ENCODE data around the gene RGL1.

Gene RGL1

DNA sequence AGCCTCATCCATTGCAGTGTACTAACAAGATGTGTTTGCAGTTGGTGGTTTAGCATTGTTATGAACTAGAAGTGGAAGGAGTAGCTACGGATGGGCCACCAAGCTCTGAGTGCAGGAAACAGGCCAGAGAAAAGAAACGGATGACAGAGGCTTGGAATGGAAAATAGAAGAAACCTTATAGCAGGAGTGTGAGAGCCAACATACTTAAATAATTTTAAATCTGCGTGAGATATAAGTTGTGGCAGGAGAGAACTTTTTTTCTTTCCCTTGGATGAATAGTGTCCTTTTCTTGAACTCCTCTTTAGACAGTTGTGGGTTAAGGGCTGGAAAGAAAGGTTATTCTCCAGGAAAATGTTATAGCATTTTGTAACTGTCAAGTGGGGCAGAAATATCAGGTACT is 54.2 kb downstream of the RGL1 start:
- in situ Hi-C loops (cut with MboI; ENCODE audit: low sequenced_read_pairs), result no loop called here

DNA sequence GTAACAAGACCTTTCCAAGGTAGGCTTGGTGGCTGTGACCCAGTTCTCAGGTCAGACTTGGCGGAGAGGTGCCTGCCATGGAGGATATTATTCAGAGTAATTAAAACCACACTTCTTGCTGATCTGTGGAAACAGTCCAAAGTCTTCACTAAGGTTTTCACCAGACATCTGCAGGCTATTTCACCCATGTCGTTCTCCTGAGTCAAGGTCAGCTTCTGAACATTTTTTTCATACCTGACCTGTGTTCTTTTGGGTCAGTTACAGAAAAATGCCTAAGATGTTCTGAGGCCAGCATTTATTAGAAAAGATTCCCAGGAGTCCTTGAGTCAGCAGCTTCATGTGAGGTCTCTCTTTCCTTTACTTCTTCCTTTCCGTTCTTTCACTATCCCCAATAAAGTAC is 54.9 kb downstream of the RGL1 start:
- in situ Hi-C loops (cut with MboI; ENCODE audit: low sequenced_read_pairs), result no loop called here

DNA sequence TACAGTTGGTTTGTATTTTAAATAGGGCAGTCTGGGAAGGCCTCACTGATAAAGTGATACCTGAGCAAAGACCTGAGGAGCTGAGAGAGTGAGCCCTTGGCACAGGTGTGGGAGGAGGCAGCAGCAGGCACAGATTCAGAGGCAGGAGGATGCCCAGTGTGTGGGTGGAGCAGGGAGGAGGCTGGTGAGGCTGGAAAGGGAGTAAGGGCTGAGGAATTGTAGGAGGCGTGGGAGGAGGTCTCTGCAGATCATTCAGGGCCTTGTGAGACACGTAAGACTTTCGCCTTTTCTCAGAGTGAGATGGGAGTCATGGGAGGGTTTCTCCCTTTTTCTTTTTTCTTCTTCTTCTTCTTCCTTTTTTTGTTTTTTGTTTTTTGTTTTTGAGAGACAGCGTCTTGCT is 58.0 kb downstream of the RGL1 start:
- in situ Hi-C loops (cut with MboI; ENCODE audit: low sequenced_read_pairs), result no loop called here

DNA sequence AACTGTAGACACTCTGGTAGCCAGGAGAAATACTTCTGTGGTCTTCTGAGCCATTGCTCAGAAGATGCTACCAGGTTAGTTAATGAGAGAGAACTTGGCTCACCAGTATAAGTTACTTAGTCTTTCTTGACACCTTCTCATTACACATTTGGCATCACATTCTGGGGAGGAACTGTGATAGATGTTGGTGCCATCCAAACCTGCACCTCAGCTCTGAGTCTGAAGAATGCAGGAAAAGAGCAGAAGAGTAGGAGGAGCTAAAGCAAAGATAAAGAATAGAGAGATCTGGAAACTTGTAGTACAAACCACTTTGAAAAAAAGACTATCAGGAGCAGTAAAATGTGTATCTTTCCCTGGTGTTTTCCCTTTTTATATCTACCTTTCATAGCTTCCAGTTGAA is 58.9 kb downstream of the RGL1 start:
- in situ Hi-C loops (cut with MboI; ENCODE audit: low sequenced_read_pairs), result no loop called here

DNA sequence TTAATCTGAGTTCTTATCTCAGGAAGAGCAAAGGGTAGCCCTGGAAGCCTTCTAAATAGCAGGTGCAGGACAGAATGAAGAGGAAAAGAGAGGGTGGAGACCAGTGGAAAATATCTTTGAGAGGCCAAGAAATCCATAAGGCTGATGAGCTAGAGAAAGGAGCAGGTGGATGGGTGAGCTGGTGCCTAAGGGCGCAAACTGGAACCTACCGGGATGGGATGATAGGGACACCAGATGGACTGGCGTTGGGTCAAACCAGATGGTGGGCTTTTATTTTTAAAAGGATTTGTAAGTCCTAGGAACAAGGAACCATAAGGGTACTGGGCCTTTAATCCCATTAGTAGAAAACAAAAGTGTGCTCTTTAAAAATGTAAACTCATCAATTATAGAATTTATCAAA is 59.7 kb downstream of the RGL1 start:
- in situ Hi-C loops (cut with MboI; ENCODE audit: low sequenced_read_pairs), result no loop called here

DNA sequence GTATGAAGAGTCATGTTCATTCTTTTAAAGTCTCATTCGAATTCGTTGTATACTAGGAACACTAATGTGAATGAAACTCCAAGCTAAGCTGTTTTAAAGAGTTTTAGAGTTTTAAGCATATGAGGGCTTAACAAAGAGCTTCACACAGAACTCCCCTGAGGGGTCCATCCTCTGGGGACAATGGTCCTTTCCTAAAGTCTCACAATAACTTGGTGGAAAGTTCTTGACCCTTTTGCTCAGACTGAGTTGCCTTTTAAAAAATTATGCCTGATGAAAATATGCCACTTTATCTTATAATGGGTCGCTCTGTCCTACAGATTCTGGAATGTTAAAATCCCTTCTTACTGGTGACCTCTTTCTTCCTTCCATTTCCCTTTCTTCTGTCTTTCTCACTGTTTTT is 64.3 kb downstream of the RGL1 start:
- in situ Hi-C loops (cut with MboI; ENCODE audit: low sequenced_read_pairs), result no loop called here

DNA sequence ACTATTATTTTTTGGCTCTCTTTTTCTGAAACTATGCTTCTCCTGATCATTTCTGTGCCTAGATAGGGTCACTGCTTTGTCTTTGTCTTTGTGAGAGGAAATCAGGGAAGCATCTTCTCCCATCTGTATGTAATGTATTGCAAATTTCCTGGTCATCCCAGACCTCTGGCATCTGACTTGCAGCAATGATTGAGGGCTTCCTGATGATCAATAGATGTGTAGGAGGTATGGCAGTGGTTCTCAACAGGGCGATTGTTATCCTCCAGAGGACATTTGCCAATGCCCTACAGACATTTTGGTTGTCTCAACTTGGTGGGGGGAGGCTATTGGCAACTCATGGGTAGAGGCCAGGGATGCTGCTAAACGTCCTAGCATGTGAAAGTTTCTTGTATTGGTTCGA is 64.7 kb downstream of the RGL1 start:
- in situ Hi-C loops (cut with MboI; ENCODE audit: low sequenced_read_pairs), result no loop called here

DNA sequence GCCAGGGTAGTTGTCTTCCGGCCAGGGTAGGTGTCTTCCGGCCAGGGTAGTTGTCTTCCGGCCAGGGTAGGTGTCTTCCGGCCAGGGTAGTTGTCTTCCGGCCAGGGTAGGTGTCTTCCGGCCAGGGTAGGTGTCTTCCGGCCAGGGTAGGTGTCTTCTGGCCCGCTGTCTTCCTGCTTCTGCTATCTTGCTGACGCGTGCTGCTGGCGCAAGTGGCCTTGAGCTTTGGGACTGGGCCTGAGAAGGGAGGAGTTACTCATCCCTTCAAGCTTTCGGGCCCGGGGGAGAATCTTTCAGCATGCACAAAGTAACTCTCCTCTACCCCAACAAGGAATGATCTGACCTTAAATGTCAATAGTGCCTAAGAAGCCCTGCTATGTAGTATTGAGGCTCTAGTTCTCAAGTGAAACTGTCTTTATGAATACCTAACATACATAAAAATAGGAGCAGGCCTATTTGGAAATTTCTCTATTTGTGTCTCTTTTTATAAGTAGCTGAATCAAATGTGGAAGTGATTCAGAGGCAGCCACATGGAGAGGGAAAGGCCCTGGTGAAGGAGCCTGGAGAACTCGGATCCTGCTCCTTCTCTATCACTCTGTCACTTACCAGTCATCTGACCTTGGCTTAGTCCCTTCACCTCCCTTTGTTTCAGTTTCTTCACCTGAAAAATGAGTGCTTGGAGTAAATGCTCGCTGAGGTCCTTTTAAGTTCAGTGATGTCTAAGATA is 65.6 kb downstream of the RGL1 start:
- in situ Hi-C loops (cut with MboI; ENCODE audit: low sequenced_read_pairs), result no loop called here

DNA sequence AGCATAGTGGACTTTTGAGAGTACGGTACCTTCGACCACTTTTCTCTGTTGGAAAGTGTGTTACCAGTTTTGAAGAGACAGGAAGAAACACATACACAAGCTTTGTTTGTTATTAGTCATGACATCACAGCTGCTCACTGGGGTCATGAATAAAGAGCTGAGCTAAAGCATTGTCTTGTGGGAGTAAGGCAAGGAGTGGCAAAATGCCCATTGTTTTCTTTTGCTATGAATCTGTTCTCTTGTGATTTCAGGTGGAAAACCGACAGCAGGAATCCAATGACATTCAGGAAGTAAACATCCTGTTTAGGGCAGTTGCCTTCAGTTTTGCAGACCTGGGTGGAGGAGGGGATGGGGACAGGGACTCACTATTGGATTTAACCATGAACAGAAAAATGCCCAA is 66.2 kb downstream of the RGL1 start:
- in situ Hi-C loops (cut with MboI; ENCODE audit: low sequenced_read_pairs), result no loop called here

DNA sequence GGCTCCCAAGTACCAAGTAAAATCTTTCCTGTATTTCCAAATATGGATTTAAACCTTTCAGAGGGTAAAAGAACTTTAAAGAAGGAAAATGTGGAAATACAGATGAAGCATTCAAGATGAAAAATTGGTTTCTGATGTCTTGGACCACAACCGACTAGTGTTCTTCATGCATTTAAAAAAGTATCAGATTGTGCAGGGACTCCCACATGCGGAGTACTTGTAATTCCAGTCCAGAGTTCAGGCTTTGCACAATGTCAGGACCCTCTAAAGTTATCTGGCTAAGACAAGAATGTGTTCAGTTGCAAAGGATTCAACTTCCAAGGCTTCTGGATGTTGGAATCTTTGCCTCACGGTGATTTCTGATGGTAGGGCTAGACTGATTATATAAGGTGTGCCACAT is 66.7 kb downstream of the RGL1 start:
- in situ Hi-C loops (cut with MboI; ENCODE audit: low sequenced_read_pairs), result no loop called here

DNA sequence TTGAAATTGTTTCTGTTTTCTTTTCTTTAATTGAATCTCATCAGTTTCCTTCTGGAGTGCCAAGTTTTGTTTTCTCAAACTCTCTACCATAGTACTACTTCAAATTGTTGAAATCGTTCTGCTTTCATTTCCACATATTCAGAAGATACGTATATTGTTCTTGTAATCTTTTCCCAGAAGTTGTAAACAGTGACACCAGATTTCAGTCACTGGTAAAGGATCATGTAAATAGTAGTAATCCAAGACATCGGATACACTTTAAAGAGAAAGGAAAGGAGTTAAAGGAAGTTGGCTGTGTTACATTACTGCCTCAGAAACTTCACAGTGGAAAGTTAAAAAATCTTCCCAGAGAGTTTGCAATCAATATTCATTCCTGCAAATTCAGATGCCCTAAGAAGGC is 67.5 kb downstream of the RGL1 start:
- in situ Hi-C loops (cut with MboI; ENCODE audit: low sequenced_read_pairs), result no loop called here

DNA sequence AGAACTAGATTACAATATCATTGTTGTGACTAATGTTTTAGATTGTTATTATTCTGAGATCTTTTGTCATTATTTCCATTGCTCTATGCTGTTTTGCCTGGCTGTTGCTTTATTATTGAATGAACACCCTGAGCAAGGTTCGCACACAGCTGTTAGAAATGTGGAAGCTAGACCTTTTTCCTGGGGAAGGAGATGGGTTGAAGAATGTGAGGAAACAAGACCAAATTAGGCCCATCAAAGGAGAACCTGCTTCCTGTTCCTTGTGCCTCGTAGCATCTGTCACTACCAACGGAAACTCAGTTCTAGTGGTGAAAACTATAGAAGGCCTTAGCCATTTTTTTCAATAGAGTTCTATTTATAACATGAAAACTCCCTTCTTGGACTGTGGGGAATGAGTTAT is 68.7 kb downstream of the RGL1 start:
- in situ Hi-C loops (cut with MboI; ENCODE audit: low sequenced_read_pairs), result no loop called here

DNA sequence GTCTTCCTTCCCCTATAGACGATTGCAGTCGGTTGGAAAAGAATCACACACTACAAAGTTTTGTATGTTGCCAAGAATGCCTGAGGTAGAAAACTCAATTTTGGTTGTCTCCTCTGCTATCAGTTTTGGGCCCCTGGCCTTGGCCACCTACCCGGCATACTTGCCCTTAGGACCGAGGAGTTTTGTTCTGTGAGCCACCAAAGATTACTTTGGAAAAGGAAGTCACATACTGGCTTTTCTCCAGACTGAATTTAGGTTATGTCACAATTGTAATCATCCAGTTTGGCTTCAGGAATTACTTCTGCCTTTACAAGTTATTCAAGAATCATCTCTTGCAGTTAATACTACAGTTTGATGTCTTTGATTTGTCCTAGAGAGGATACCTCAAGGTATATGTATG is 71.4 kb downstream of the RGL1 start:
- in situ Hi-C loops (cut with MboI; ENCODE audit: low sequenced_read_pairs), result no loop called here

DNA sequence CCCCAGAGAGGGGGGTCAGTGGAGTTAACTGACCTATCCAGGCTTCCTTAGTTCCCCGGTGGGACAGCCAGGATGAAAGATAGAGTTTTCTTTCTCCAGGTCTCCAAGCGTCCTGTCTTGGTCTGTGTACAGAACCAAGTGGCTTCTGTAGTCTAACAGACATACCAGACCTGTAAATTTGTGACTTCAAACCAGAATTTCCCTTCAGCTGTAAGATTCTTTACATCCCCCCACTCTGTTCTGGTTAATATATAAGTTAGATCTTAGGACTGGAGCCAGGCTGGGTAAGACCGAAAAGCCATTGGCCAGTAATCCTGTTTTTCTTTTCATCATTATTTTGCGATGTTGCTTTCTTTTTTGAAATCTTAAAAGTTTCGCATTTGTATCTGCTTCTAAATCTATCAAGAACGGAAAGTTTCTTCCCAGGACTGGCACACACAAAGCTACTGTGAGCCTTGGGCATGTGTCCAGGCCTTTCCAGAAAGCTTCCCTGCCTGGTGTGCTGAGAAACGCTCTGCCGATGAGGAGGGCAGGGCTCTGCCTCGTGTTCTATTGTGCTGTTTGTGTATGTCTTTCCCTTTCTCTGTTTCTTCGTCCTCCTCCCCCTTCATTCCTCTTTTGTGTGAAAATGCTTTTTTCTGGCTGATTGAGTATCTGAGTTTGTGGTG is 72.3 kb downstream of the RGL1 start:
- in situ Hi-C loops (cut with MboI; ENCODE audit: low sequenced_read_pairs), result no loop called here

DNA sequence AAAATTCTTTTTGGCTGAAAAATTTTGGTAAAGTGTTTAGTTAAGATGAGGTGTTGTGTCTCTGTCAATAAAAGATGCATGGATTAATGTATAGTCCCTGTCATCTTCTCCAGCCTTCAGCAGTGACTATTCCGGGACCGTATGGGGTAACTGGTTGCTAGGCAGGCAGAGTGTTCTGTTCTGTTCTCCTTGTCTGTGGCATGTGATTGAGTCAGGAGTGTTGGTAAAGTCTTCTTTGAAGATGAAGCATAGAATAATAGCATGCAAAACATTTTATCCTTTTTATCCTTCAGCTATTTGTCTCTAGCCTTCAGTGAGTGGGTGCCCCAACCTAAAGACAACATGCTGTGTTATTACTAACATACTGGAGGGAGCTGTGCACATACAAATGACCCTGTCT is 74.6 kb downstream of the RGL1 start:
- in situ Hi-C loops (cut with MboI; ENCODE audit: low sequenced_read_pairs), result no loop called here

DNA sequence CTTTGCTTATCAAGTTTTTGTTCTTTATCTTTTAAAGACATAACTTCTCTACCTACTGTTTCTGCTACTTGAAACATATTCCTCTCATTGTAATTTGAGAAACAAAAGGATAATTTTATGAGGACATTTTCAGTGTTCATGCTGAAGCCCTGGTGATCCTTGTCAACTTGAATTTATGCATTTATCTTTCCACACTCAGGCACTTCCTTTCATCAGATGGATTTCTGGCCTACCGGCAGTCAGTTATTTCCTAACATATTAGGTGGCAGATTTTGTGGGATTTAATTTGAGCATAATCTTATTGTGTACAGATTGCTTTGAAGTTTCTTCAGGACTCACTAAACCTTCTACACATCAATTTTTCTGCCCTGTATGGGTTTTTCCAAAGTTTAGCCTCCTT is 75.0 kb downstream of the RGL1 start:
- in situ Hi-C loops (cut with MboI; ENCODE audit: low sequenced_read_pairs), result no loop called here

DNA sequence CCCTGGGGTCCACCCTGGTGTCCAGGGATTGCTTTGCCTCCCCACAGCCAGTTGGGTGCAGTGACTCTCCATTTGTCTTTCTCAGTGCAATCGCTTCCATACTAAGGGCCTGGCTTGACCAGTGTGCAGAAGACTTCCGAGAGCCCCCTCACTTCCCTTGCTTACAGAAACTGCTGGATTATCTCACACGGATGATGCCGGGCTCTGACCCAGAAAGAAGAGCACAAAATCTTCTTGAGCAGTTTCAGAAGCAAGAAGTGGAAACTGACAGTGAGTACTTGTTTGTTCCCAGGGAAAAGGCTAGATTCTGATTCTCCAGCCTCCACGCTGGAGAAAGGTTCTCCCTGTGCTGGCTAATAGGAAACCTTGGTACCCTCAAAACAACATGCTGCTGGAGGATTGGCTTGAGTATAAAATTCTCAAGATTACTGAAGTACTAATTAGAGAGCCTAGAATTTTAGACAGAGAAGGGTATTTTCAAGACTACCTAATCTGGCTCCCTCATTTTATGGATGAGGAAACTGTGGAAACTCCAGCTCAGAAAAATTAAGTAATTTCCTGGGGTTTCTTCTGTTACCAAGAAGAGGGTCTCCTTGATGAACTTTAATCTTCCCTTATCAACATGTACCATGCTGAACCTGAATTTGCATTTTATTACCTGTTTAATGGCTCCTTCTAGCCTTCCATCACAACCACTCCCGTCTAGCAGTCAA is 75.8 kb downstream of the RGL1 start:
- in situ Hi-C loops (cut with MboI; ENCODE audit: low sequenced_read_pairs), result no loop called here

DNA sequence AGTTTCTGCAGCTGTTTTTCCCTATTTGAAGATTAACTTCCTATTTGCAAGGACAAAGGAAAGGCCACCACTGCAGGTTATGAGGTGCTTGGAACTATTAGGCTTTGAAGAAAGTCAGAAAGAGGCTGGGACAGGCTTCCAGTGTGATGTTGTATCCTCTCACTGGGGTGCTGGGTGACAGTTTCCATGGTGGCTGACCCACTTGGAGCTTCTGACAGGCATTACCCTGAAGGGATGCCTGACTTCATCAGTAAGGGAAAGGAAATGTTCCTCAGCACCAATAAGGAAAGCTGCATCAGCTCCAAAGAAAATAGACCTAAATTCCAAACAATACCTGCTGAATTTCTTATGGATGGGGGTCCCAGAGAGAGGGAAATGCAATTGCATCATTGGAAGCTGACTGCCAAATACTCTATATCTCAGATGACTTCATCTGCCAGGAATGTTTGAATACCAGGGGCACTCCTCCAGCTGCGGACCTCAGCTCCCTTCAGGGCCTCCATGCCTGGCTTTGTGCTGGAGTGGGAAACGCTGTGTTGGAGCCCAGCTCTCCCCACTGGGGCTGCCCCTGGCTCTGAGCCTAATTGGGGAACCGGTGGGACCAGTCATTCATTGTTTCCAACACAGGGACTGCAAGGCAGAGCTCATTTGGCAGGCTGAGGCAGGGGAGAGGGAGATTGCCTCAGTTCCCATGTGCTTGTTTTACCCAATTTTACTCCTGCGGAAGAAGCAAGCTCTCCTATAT is 76.6 kb downstream of the RGL1 start:
- in situ Hi-C loops (cut with MboI; ENCODE audit: low sequenced_read_pairs), result no loop called here

DNA sequence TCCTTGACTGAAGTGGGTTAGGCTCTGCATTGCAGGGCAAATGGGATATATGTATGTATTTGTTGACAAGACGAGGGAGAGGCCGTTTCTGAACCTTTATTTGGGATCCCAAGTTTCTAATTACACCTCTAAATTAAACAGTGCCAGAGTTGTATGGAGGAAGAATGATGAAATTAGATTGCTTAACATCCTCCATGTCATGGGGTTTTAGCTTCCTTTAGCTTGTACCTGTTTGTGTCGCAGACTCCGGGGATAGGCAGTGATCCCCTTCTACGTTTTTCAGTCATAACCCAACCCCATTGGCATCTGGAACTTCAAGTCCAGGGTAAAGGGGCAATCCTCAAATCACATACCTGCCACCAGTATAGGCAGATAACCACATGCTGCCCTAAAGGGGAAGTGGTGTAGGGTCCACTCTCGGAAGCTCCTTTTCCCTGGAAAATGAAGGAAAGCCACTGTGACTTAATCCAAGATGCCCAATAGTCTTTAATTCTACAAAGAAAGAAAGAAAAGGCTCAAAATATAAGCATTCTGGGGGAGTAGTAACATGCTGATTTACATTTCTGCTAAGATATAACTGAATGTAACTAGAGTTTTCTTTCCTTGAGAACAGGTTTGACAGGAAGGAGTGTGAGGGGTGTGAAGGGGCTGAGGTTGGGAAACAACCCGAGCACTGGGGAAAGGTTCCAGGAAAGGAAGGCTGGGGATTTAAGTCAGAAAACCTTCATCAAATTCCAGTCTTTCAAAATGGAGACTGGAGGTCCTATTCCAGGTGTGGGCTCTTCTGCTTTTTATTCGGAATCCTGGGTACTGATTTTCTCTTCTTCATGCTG is 77.6 kb downstream of the RGL1 start:
- in situ Hi-C loops (cut with MboI; ENCODE audit: low sequenced_read_pairs), result no loop called here

DNA sequence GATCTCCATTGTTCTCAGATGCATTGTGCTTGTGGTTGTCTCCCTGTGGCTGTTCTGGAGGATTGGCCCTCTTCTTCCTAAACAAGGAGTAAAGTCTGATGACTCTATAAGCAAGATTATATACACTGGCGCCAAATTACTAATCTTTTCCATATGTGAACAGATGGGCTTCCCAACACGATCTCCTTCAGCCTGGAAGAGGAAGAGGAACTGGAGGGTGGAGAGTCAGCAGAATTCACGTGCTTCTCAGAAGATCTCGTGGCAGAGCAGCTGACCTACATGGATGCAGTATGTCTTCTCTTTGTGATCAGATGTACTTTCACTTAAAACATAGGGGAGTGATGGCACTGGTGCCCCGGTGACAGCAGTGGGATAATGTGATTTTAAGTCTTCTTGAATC is 78.7 kb downstream of the RGL1 start:
- in situ Hi-C loops (cut with MboI; ENCODE audit: low sequenced_read_pairs), result no loop called here

DNA sequence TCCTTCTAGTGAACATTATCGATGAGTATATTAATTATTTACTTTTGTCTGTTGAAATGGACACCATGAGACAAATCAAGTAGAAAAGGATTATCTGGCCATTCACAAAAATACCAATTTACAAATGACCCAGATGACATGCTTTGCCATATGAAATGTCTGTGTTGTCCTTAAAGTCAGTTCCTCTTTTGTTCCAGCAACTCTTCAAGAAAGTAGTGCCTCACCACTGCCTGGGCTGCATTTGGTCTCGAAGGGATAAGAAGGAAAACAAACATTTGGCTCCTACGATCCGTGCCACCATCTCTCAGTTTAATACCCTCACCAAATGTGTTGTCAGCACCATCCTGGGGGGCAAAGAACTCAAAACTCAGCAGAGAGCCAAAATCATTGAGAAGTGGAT is 79.6 kb downstream of the RGL1 start:
- in situ Hi-C loops (cut with MboI; ENCODE audit: low sequenced_read_pairs), result no loop called here

Data from hTERT RPE-1 (cell line).